Activated CD4-positive, alpha-beta T cell treated with anti-CD3 and anti-CD28 coated beads for 36 hours (primary cell): ENCODE measurements around the gene RUBCNL. TPM values are rescaled to one million over a fixed set of nuclear protein-coding genes. Genes with fewer than 3 reads are reported as not detected.
A peak's percentile ranks its signal among the peaks of the same experiment; 100 is the strongest.

ENCODE experiments used
- ATAC-seq: fragments of 200-7000 bp; cut with Tn5 transposase; one replicate; pipeline ENCODE4 v1.10.0; 2021; ENCODE audit warnings: mild to moderate bottlenecking, moderate library complexity
- CTCF ChIA-PET: fragments of 350-600 bp; sonication (Branson Sonifier 250); formaldehyde crosslinking; loops from one replicate; lab custom pipeline; 2021; ENCODE audit warnings: antibody characterized with exemption; lab: Charles Lee
- POLR2A ChIA-PET: fragments of 350-600 bp; sonication (Branson Sonifier 250); formaldehyde crosslinking; loops from one replicate; lab custom pipeline; 2021; ENCODE audit warnings: antibody characterized with exemption, inconsistent platforms; lab: Charles Lee
- DNase-seq: peaks from one replicate; pipeline ENCODE4 v3.0.0-alpha.2; 2020
- H3K27ac Mint-ChIP-seq: one replicate; pipeline ENCODE4 v1.8.0; 2021; ENCODE audit warnings: mixed read lengths
- H3K27me3 Mint-ChIP-seq: one replicate; pipeline ENCODE4 v1.8.0; 2021; ENCODE audit warnings: mixed read lengths
- H3K36me3 Mint-ChIP-seq: one replicate; pipeline ENCODE4 v1.8.0; 2021; ENCODE audit warnings: low read depth, mixed read lengths
- H3K4me1 Mint-ChIP-seq: one replicate; pipeline ENCODE4 v1.8.0; 2021; ENCODE audit warnings: mixed read lengths
- H3K4me3 Mint-ChIP-seq: one replicate; pipeline ENCODE4 v1.8.0; 2021; ENCODE audit warnings: mild to moderate bottlenecking, moderate library complexity, mixed read lengths
- H3K9me3 Mint-ChIP-seq: one replicate; pipeline ENCODE4 v1.8.0; 2021; ENCODE audit warnings: low read depth, mixed read lengths
- intact Hi-C, 2 experiments: fragments of 100-400 bp; cut with DNase I in 1 of 2; cut with micrococcal nuclease in 1 of 2; formaldehyde crosslinking; loops; one replicate each; pipeline versions ENCODE4 v1.14.2 to v1.15.1; 2022 to 2024; cut with DNase I, micrococcal nuclease
- total RNA-seq, 2 experiments: library from RNA; stranded (reverse); gene quantifications; one replicate each; pipeline ENCODE4 v1.2.3, GENCODE V29; 2021

RUBCNL gene
- total RNA-seq, 2 experiments from 2014 or later = 1.0 to 1.1 TPM

DNA sequence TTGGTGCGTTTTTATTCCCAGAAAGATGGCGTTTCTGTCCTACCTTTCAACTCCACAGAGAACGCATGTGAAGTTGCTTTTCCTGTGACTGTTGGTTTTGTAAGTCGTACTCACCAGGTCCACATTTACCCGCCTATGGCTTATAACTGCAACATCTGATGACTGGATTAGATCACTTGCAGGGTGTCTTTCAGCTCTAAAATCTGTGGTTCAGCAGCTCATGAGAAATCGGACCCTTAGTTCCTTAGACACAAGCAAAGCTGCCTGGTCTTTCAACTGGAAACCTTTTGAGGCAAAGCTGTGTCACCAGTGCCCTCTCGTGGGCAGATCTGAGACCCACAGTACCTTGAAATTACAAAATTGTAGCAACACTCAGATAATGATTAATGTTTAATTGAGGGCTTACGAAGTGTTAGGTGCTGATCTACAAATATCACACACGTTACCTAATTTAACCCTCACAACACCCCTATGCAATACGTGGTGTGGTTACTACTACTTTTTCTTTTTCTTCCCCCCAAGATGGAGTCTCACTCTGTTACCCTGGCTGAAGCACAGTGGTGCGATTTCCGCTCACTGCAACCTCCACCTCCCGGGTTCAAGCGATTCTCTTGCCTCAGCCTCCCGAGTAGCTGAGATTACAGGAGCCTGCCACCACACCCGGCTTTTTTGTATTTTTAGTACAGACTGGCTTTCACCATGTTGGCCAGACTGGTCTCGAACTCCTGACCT lies 65.4 kb downstream of the RUBCNL start:
- DNase-seq (peak; percentile 87), ATAC-seq (peak; percentile 87)
- H3K4me1 Mint-ChIP-seq = peaks cover 37% of the 10 kb centered on the region
- H3K27me3 Mint-ChIP-seq = no peaks in the 10 kb centered on the region
- CTCF ChIA-PET = interaction anchor here (0.6 to 3.2 kb wide), 39 partner anchors 8 to 1235 kb away, joined by 3 to 35 read pairs (median 4); no protein-coding TSS in a partner anchor
- H3K27ac Mint-ChIP-seq = peak overlapping the region; percentile 94
- H3K9me3 Mint-ChIP-seq = no peaks in the 10 kb centered on the region
- H3K36me3 Mint-ChIP-seq = peaks cover 4% of the 10 kb centered on the region
- intact Hi-C loops = loop anchor here (1.0 to 5.0 kb wide), 16 partner anchors 19 to 811 kb away; partner anchors contain the start of genes ZC3H13 (in 2 of the 2), LRRC63 (in 1 of the 2) and RUBCNL (in 1 of the 2)
- H3K4me3 Mint-ChIP-seq = peak overlapping the region; percentile 77
- POLR2A ChIA-PET = interaction anchor here (0.6 to 1.4 kb wide), 5 partner anchors 10 to 153 kb away, joined by 3 to 6 read pairs (median 3); no protein-coding TSS in a partner anchor

DNA sequence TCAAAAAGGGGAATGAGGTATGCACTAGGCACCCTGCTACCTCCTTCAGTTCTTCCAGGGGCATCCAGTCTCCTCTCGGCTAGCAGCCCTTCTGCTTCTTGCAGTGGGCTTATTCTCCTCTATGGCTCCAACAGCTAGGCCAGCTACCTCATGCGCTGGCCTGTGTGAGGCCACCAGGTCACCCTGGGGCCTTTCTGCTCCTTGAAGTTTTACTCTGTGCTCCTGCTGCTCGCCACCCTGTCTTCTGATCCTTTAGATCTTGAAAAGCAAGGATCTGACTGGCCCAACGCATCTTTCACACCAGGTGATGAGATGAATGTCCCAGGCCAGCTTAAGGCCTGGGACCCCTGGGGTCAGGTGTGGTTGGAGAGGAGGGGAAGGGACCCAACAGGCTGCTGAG lies 66.2 kb downstream of the RUBCNL start:
- Mint-ChIP-seq H3K27me3 (no peaks in the 10 kb centered on the region), H3K27ac (peak overlapping the region; percentile 94), H3K9me3 (no peaks in the 10 kb centered on the region), H3K36me3 (peaks cover 11% of the 10 kb centered on the region), H3K4me1 (peaks cover 38% of the 10 kb centered on the region), H3K4me3 (peak overlapping the region; percentile 77)
- intact Hi-C loops = loop anchor here (1.0 to 5.0 kb wide), 16 partner anchors 20 to 810 kb away; partner anchors contain the start of genes ZC3H13 (in 2 of the 2), LRRC63 (in 1 of the 2) and RUBCNL (in 1 of the 2)
- ChIA-PET POLR2A (interaction anchor here (0.6 to 1.4 kb wide), 3 partner anchors 20 to 30 kb away, joined by 3 to 6 read pairs (median 3); no protein-coding TSS in a partner anchor), CTCF (interaction anchor here (0.6 to 3.2 kb wide), 26 partner anchors 8 to 709 kb away, joined by 3 to 35 read pairs (median 5); no protein-coding TSS in a partner anchor)
- DNase-seq (peak; percentile 24), ATAC-seq (peak; percentile 34)

DNA sequence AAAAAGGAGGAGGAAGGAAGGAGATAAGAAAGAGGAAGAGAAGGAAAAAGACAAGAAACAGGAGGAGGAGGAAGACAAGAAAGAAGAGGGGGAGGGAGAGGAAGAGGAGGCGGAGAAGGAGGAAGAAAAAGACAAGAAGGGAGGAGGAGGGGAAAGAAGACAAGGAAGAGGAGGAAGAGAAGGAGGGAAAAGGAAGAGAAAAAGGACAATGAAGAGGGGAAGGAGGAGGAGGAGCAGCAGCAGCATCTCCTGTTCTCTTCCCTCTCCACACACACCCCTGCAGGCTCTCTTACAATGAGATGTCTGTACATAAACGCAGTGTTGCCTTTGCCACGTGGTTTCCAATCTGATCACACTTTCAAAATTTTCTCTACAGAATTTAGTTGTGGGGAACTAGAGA lies 66.6 kb downstream of the RUBCNL start:
- ATAC-seq = peak; percentile 44
- Mint-ChIP-seq H3K9me3 (no peaks in the 10 kb centered on the region), H3K36me3 (peaks cover 15% of the 10 kb centered on the region), H3K4me1 (peaks cover 42% of the 10 kb centered on the region), H3K27me3 (no peaks in the 10 kb centered on the region), H3K4me3 (peak overlapping the region; percentile 77), H3K27ac (peak overlapping the region; percentile 94)
- DNase-seq = peak; percentile 56
- ChIA-PET POLR2A (interaction anchor here (1.1 kb wide), 1 partner anchor 29 kb away, joined by 3 read pairs; no protein-coding TSS in a partner anchor), CTCF (interaction anchor here (1.3 to 3.2 kb wide), 9 partner anchors 7 to 194 kb away, joined by 4 to 35 read pairs (median 8); no protein-coding TSS in a partner anchor)
- intact Hi-C loops = loop anchor here (2.0 to 5.0 kb wide), 8 partner anchors 20 to 810 kb away; partner anchors contain the start of genes LRRC63 (in 1 of the 2) and ZC3H13 (in 1 of the 2)

DNA sequence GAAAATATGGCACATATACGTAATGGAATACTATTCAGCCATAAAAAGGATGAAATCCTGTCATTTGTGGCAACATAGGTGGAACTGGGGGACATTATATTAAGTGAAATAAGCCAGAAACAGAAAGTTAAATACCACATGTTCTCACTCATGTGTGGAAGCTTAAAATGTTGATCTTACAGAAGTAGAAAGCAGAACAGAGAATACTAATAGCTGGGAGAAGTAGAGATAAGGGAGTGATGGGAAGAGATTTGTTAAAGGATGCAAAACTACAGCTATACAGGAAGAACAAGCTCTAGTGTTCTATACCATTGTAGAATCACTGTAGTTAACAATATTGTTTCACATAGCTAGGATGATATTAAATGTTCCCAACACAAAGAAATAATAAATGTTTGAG lies 68.1 kb downstream of the RUBCNL start:
- peaks cover 50% of the 10 kb centered on the region for H3K4me1 Mint-ChIP-seq
- H3K27me3 Mint-ChIP-seq = no peaks in the 10 kb centered on the region
- ChIA-PET CTCF (interaction anchor here (1.0 to 3.2 kb wide), 2 partner anchors 23 to 28 kb away, joined by 4 to 35 read pairs; no protein-coding TSS in a partner anchor), POLR2A (no interaction called here)
- no peak overlapping the region for H3K4me3 Mint-ChIP-seq
- intact Hi-C loops = no loop called here
- H3K36me3 Mint-ChIP-seq = peaks cover 23% of the 10 kb centered on the region
- DNase-seq = no peak
- peaks cover 2% of the 10 kb centered on the region for H3K9me3 Mint-ChIP-seq
- H3K27ac Mint-ChIP-seq = no peak overlapping the region
- no peak for ATAC-seq

DNA sequence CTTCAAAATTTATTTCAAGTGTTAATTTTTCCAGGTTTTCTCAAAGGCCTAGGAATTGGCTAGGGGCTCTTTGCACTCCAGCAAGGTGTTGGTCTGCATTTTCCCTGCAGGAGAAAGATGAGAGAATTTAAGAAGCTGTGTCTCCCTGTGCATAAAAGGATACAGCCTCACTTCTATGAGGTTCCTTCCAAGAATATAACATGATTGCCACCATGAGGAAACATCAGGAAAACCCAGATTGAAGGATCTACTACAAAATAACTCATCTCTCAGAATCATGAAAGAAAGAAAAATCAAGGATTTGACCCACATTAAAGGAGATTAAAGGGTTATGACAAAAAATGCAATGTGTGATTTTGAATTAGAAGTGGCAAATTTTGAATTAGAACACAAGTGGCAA lies 69.9 kb downstream of the RUBCNL start:
- no peak overlapping the region for H3K27ac Mint-ChIP-seq
- intact Hi-C loops = no loop called here
- no peak for ATAC-seq
- no peaks in the 10 kb centered on the region for H3K27me3 Mint-ChIP-seq
- DNase-seq = no peak
- no peak overlapping the region for H3K4me3 Mint-ChIP-seq
- CTCF ChIA-PET = no interaction called here
- H3K9me3 Mint-ChIP-seq = peaks cover 2% of the 10 kb centered on the region
- H3K36me3 Mint-ChIP-seq = peaks cover 30% of the 10 kb centered on the region
- POLR2A ChIA-PET = no interaction called here
- peaks cover 56% of the 10 kb centered on the region for H3K4me1 Mint-ChIP-seq

DNA sequence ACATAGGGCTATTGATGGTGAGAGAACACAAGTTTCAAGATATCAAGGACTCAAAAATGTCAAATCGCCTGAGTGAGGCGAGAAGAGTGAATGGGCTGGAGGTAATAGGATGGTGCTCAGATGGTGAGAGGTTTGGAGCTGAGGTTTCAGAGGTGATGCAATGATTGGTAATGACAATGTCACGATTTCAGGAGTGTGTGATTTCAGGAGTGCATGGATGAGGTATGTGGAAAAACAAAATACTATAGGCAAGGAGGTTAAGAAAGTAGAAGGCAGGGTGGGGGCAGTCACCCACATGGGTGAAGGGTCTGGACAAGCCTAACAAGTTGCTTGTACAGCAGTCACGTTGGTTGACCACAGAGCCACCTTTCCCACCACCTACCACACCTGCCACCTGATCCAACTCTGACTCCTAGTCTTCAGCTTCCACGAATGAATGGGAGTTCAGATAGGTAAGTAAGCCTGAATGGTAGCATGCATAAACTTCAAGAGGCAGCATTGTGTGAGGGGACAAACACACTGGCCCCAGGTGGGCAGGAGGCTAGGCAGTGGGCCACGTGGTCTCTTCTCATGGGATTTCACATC lies 71.5 kb downstream of the RUBCNL start:
- H3K36me3 Mint-ChIP-seq = peaks cover 41% of the 10 kb centered on the region
- ATAC-seq (peak; percentile 83), DNase-seq (peak; percentile 43)
- H3K27me3 Mint-ChIP-seq = no peaks in the 10 kb centered on the region
- intact Hi-C loops = no loop called here
- H3K27ac Mint-ChIP-seq = peak overlapping the region; percentile 51
- no peak overlapping the region for H3K4me3 Mint-ChIP-seq
- ChIA-PET POLR2A (interaction anchor here (0.6 kb wide), 2 partner anchors 14 to 484 kb away, joined by 3 to 4 read pairs; no protein-coding TSS in a partner anchor), CTCF (interaction anchor here (0.7 to 1.1 kb wide), 2 partner anchors 11 to 27 kb away, joined by 3 read pairs; no protein-coding TSS in a partner anchor)
- H3K9me3 Mint-ChIP-seq = peaks cover 7% of the 10 kb centered on the region
- peaks cover 44% of the 10 kb centered on the region for H3K4me1 Mint-ChIP-seq

DNA sequence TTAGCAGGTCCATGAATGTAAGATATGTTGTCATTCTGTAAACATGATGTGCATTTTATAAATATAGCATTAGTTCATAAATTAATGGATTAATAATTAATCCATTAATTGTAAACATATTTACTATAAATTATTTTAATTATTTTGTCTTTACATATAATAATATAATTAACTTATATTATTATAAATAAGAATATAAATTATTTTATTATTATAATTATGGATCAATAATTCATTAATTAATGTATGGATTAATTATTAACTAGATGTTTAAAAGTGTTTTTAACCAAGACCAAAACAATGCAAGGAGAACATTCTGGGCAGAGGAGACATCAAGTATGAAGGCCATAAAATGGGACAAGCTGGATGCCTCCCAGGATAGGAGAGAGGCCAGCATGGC lies 72.0 kb downstream of the RUBCNL start:
- CTCF ChIA-PET = interaction anchor here (1.1 to 1.6 kb wide), 2 partner anchors 23 to 27 kb away, joined by 3 read pairs; no protein-coding TSS in a partner anchor
- Mint-ChIP-seq H3K36me3 (peaks cover 42% of the 10 kb centered on the region), H3K27ac (peak overlapping the region; percentile 51)

DNA sequence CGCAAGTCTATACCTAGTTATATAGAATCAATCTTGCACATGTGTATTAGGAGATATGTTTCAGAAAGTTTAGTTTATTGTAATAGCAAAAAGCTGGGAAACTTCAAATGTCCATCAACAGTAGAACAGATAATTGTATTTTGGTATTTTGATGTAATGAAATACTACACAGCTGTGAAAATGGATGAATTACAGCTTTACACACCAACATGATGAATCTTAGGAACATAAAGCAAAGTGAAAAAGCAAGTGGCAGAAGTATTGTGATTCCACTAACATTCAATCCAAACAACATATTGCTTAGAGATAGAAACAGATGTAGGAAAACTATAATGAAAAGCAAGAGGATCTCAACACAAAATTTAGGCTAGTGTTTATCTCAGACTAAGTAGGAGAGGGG lies 72.5 kb downstream of the RUBCNL start:
- no peak for ATAC-seq
- intact Hi-C loops = no loop called here
- POLR2A ChIA-PET = no interaction called here
- H3K4me3 Mint-ChIP-seq = no peak overlapping the region
- peaks cover 10% of the 10 kb centered on the region for H3K9me3 Mint-ChIP-seq
- peaks cover 46% of the 10 kb centered on the region for H3K4me1 Mint-ChIP-seq
- no peak overlapping the region for H3K27ac Mint-ChIP-seq
- H3K27me3 Mint-ChIP-seq = no peaks in the 10 kb centered on the region
- peaks cover 46% of the 10 kb centered on the region for H3K36me3 Mint-ChIP-seq
- no peak for DNase-seq
- CTCF ChIA-PET = interaction anchor here (1.1 to 1.6 kb wide), 4 partner anchors 15 to 26 kb away, joined by 3 to 7 read pairs (median 4); no protein-coding TSS in a partner anchor

More for the DNA sequence above, 72.0 kb downstream of the RUBCNL start:
- POLR2A ChIA-PET = no interaction called here
- Mint-ChIP-seq H3K4me1 (peaks cover 43% of the 10 kb centered on the region), H3K9me3 (peaks cover 7% of the 10 kb centered on the region), H3K27me3 (no peaks in the 10 kb centered on the region), H3K4me3 (no peak overlapping the region)
- DNase-seq = no peak
- intact Hi-C loops = no loop called here
- no peak for ATAC-seq

DNA sequence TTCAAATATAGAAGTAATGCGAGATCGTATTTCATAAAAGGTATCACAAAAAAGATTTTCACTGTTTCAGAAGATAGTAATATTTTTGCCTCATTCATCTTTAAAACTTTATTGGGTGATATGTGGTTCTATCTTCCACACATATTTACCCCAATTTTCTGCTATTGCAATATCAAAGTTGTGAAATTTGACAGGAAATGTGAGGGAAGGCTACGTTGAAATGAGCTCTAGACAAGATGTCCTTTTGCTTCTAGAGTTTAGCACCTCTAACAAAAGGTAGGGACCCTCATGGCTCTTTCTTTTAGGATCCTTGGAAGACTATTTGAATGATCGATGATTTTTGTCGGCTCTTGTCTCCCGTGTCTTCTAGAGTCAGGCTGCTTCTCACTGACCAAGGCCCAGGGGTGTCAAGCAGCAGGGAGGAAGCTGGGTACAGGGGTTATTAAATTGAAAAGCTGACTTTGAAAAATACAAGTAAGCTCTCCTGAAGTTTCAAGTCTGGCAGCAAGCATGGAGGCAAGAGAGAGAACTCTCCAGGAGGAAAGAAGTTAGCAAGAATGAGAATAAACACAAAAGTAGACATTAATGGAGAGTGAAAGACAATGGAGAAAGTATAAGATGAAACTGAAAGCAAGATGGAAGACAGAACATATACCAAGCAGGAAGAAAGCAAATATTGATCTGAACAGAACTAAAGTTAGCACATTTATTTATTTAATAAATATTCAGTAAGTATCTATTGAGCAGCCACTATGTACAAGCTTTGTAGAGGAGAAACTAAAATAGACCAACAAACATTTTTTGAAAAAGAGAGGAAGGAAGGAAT lies 73.4 kb downstream of the RUBCNL start:
- POLR2A ChIA-PET = no interaction called here
- peaks cover 51% of the 10 kb centered on the region for H3K36me3 Mint-ChIP-seq
- H3K27me3 Mint-ChIP-seq = no peaks in the 10 kb centered on the region
- ATAC-seq (no peak), DNase-seq (no peak)
- intact Hi-C loops = no loop called here
- CTCF ChIA-PET = interaction anchor here (0.6 to 1.8 kb wide), 6 partner anchors 8 to 41 kb away, joined by 3 to 7 read pairs (median 4); no protein-coding TSS in a partner anchor
- H3K4me3 Mint-ChIP-seq = peak overlapping the region; percentile 7
- H3K27ac Mint-ChIP-seq = peak overlapping the region; percentile 69
- H3K9me3 Mint-ChIP-seq = peaks cover 12% of the 10 kb centered on the region
- H3K4me1 Mint-ChIP-seq = peaks cover 40% of the 10 kb centered on the region

DNA sequence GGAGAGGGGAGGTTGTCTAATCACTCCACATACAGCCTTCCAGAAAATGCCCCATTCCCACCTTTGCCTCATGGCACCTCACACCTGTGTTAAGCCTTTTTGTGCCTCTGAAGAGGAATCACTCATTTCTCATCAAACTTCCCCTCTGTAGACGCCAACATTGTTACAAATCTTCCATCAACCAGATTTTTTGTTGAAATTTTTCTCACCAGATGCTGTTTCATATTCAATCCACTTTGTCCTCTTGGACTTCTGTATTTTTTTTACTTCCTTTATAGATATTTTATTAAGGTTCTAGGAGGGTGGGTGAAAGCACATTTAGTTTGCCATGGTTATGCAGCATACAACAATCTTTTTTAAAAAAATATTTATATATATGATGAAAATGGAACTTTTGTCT lies 74.0 kb downstream of the RUBCNL start:
- H3K4me3 Mint-ChIP-seq = no peak overlapping the region
- no peak overlapping the region for H3K27ac Mint-ChIP-seq
- POLR2A ChIA-PET = interaction anchor here (0.6 kb wide), 1 partner anchor 34 kb away, joined by 3 read pairs; no protein-coding TSS in a partner anchor
- peaks cover 35% of the 10 kb centered on the region for H3K4me1 Mint-ChIP-seq
- CTCF ChIA-PET = interaction anchor here (0.6 to 1.8 kb wide), 3 partner anchors 8 to 24 kb away, joined by 3 to 7 read pairs (median 6); no protein-coding TSS in a partner anchor
- no peaks in the 10 kb centered on the region for H3K27me3 Mint-ChIP-seq
- H3K36me3 Mint-ChIP-seq = peaks cover 51% of the 10 kb centered on the region
- ATAC-seq (no peak), DNase-seq (no peak)
- peaks cover 12% of the 10 kb centered on the region for H3K9me3 Mint-ChIP-seq
- intact Hi-C loops = no loop called here
